ENCODE results near the gene DDX3X. TPM values are rescaled to one million over a fixed set of nuclear protein-coding genes. Genes with fewer than 3 reads are reported as not detected.
A peak's percentile ranks its signal among the peaks of the same experiment; 100 is the strongest.

DDX3X gene
- total RNA-seq, 1 donor from 2014 or later: 212 TPM

DNA sequence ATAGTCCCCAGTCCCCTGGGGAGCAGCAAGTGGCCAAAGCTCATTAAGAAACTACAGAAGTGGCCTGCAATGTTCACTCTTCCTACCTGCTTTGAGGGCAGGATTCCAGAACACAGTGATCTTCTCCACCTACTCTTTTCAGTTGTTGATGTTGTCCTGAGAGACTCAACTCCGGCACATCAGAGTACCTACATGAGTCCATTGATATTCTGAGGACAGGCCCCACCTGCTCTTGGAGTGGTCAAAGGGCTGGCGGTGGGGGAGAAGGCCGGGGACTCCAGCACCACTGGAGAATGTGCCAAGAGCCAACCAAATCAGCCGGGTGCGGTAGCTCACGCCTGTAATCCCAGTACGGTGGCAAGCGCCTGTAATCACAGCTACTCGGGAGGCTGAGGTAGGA, 29.8 kb upstream of the DDX3X start:
- peaks cover 5% of the 10 kb centered on the region for H3K9me3 Mint-ChIP-seq (ENCODE audit: unreplicated experiment)
- no peak for DNase-seq (ENCODE audit: extremely low spot score, unreplicated experiment)
- no peak overlapping the region for H3K4me3 Mint-ChIP-seq (ENCODE audit: unreplicated experiment)
- TF ChIP-seq, protein P1, sequence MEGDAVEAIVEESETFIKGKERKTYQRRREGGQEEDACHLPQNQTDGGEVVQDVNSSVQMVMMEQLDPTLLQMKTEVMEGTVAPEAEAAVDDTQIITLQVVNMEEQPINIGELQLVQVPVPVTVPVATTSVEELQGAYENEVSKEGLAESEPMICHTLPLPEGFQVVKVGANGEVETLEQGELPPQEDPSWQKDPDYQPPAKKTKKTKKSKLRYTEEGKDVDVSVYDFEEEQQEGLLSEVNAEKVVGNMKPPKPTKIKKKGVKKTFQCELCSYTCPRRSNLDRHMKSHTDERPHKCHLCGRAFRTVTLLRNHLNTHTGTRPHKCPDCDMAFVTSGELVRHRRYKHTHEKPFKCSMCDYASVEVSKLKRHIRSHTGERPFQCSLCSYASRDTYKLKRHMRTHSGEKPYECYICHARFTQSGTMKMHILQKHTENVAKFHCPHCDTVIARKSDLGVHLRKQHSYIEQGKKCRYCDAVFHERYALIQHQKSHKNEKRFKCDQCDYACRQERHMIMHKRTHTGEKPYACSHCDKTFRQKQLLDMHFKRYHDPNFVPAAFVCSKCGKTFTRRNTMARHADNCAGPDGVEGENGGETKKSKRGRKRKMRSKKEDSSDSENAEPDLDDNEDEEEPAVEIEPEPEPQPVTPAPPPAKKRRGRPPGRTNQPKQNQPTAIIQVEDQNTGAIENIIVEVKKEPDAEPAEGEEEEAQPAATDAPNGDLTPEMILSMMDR (IDR thresholded peaks at IDR 0.05): no peak
- H3K4me1 Mint-ChIP-seq (ENCODE audit: unreplicated experiment): peaks cover 34% of the 10 kb centered on the region
- H3K27ac Mint-ChIP-seq (ENCODE audit: unreplicated experiment): no peak overlapping the region
- H3K36me3 Mint-ChIP-seq (ENCODE audit: unreplicated experiment): no peaks in the 10 kb centered on the region
- H3K27me3 Mint-ChIP-seq (ENCODE audit: unreplicated experiment): no peaks in the 10 kb centered on the region

DNA sequence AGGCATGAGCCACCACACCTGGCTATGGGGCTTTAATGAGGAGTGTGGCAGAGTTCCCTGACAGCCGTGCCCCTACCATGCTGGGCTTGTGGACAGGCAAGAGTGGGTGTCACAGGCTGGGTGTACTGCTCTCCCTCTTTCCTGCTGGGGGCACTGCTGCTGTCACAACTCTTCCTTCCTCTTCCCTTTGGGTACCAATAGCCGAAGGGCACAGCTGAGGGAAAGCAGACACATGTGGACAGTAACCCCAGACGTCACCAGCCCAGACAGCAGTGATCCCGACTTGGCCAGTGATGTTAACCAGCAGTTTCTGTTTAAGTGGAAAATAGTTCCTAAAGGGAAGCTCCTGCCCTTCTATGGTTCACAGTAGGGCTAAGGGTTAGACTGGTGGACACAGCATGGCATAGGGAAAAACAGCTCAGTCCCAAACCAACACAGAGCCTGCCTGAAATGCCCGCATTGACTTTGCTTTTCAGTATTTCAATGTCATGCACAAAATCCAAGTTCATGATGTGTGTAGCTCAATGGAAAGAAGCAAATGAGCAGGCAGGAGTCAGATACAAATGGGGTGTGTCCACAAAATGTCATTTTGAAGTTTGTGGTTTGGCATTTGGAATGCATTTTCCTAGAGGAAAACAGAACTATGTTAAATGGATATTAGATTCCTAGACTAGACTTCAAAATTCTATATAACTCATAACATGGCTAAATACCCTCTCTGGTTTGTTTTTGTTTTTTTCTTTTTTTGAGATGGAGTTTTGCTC, 24.9 kb upstream of the DDX3X start:
- DNase-seq (ENCODE audit: extremely low spot score, unreplicated experiment): no peak
- no peaks in the 10 kb centered on the region for H3K27me3 Mint-ChIP-seq (ENCODE audit: unreplicated experiment)
- TF ChIP-seq, protein P1 (IDR thresholded peaks at IDR 0.05): no peak
- H3K9me3 Mint-ChIP-seq (ENCODE audit: unreplicated experiment): no peaks in the 10 kb centered on the region
- H3K36me3 Mint-ChIP-seq (ENCODE audit: unreplicated experiment): no peaks in the 10 kb centered on the region
- H3K4me3 Mint-ChIP-seq (ENCODE audit: unreplicated experiment): no peak overlapping the region
- H3K27ac Mint-ChIP-seq (ENCODE audit: unreplicated experiment): peak overlapping the region; percentile 47
- H3K4me1 Mint-ChIP-seq (ENCODE audit: unreplicated experiment): peaks cover 9% of the 10 kb centered on the region

DNA sequence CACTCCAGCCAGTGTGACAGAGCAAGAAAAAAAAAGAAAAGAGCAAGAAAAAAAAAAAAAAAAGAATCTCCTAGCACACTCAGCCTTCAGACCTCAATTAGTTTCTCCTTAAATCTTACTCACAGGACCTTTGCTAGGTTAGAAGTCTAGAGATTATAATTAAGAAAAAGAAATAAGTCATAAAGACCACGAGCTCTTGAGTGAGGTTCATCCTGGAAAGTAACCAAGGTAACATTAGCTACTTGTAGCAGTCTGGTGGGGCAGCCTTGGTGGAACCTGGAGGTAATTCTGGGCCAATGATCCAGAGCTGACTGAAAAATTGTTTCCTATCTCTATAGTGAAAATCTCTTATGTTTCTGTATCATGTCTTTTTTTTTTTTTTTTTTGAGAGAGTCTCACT, 21.2 kb upstream of the DDX3X start:
- Mint-ChIP-seq H3K36me3 (ENCODE audit: unreplicated experiment) (no peaks in the 10 kb centered on the region), H3K4me3 (ENCODE audit: unreplicated experiment) (no peak overlapping the region), H3K27ac (ENCODE audit: unreplicated experiment) (no peak overlapping the region), H3K9me3 (ENCODE audit: unreplicated experiment) (no peaks in the 10 kb centered on the region), H3K4me1 (ENCODE audit: unreplicated experiment) (peaks cover 13% of the 10 kb centered on the region), H3K27me3 (ENCODE audit: unreplicated experiment) (no peaks in the 10 kb centered on the region)
- DNase-seq (ENCODE audit: extremely low spot score, unreplicated experiment): no peak
- TF ChIP-seq, protein P1 (IDR thresholded peaks at IDR 0.05): no peak

DNA sequence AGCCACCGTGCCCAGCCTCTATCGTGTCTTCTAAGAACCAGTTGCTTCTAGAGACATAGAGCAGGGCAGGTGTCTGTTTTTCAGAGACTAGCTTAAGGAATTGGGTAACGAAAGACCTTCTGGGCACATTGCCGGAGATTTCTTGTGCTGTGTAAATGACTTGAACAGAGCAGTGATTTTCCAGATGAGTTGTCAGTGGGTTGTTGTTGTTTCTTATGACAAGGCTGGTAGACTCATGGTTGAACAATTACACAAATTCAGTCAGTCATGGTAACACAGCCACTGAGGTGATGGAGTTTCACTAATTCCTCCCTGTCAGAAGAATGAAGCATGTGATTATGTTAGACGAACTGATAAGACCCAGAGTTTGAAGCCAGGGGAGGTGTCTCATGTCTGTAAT, 20.5 kb upstream of the DDX3X start:
- Mint-ChIP-seq H3K9me3 (ENCODE audit: unreplicated experiment) (no peaks in the 10 kb centered on the region), H3K4me3 (ENCODE audit: unreplicated experiment) (no peak overlapping the region), H3K27me3 (ENCODE audit: unreplicated experiment) (no peaks in the 10 kb centered on the region), H3K27ac (ENCODE audit: unreplicated experiment) (peak overlapping the region; percentile 31), H3K36me3 (ENCODE audit: unreplicated experiment) (no peaks in the 10 kb centered on the region), H3K4me1 (ENCODE audit: unreplicated experiment) (peaks cover 13% of the 10 kb centered on the region)
- TF ChIP-seq, protein P1 (IDR thresholded peaks at IDR 0.05): no peak
- no peak for DNase-seq (ENCODE audit: extremely low spot score, unreplicated experiment)

DNA sequence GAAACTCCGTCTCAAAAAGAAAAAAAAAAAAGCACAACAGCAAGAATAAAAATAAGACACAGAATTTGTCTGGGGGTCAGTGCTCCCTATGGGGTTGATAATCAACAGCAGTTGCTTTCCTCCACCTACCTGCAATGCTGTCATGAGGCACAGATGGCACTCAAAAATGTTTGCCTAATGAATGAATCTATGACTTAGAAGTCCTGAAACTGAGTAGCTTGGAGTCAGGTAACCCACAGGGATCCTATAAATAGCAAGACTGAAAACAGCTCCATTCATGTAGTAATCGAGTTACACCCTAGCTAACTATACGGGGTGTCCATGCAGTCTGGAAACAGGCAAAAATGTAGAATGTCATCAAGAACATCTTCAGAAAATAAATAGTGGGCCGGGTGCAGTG, 19.8 kb upstream of the DDX3X start:
- H3K27me3 Mint-ChIP-seq (ENCODE audit: unreplicated experiment): no peaks in the 10 kb centered on the region
- H3K4me3 Mint-ChIP-seq (ENCODE audit: unreplicated experiment): no peak overlapping the region
- DNase-seq (ENCODE audit: extremely low spot score, unreplicated experiment): no peak
- no peak overlapping the region for H3K27ac Mint-ChIP-seq (ENCODE audit: unreplicated experiment)
- TF ChIP-seq, protein P1 (IDR thresholded peaks at IDR 0.05): no peak
- H3K36me3 Mint-ChIP-seq (ENCODE audit: unreplicated experiment): no peaks in the 10 kb centered on the region
- no peaks in the 10 kb centered on the region for H3K9me3 Mint-ChIP-seq (ENCODE audit: unreplicated experiment)
- H3K4me1 Mint-ChIP-seq (ENCODE audit: unreplicated experiment): peaks cover 9% of the 10 kb centered on the region

All from osteocyte (in vitro differentiated cells).